CD4-positive, alpha-beta memory T cell (primary cell): ENCODE data around the gene GNA15. TPM values are rescaled to one million over a fixed set of nuclear protein-coding genes. Genes with fewer than 3 reads are reported as not detected.

Experiments
- CTCF ChIA-PET: fragments of 350-600 bp; sonication (Branson Sonifier 250); formaldehyde crosslinking; loops from one replicate; lab custom pipeline; 2021; ENCODE audit warnings: inconsistent platforms; ENCODE audit not compliant: partially characterized antibody; lab: Charles Lee
- POLR2A ChIA-PET: fragments of 350-600 bp; sonication (Branson Sonifier 250); formaldehyde crosslinking; loops from one replicate; lab custom pipeline; 2021; ENCODE audit not compliant: partially characterized antibody; lab: Charles Lee
- DNase-seq, 5 donors: peaks; one replicate each; pipeline versions ENCODE4 v3.0.0 to v3.0.0-alpha.2; 2020 to 2022; ENCODE audit warnings: mixed read lengths in 1 of 5
- H3K27ac ChIP-seq: one replicate; pipeline ENCODE4 v1.7.0; 2013; ENCODE audit warnings: low read depth, low read length
- H3K27me3 ChIP-seq: 2 replicates; pipeline ENCODE4 v1.7.0; 2013; ENCODE audit warnings: mild to moderate bottlenecking, low read length, moderate library complexity; ENCODE audit not compliant: insufficient read depth
- H3K36me3 ChIP-seq: 2 replicates; pipeline ENCODE4 v1.7.0; 2013; ENCODE audit warnings: mild to moderate bottlenecking, low read length, moderate library complexity; ENCODE audit not compliant: insufficient read depth
- H3K4me1 ChIP-seq: 2 replicates; pipeline ENCODE4 v1.7.0; 2013; ENCODE audit warnings: mild to moderate bottlenecking, low read length, moderate library complexity; ENCODE audit not compliant: insufficient read depth
- H3K4me3 ChIP-seq, 2 donors: one replicate each; pipeline ENCODE4 v1.7.0; 2013; ENCODE audit warnings: low read length in 2 of 2, mild to moderate bottlenecking in 1 of 2
- H3K9me3 ChIP-seq, 2 donors: one replicate each; pipeline ENCODE4 v1.7.0; 2013; ENCODE audit warnings: low read length in 2 of 2, control low read depth in 1 of 2; ENCODE audit not compliant: control insufficient read depth in 1 of 2
- H3K27ac Mint-ChIP-seq, 7 donors: one replicate each; pipeline ENCODE4 v1.8.0; 2020 to 2021; ENCODE audit warnings: mixed read lengths in 7 of 7, mild to moderate bottlenecking in 6 of 7, inconsistent platforms in 3 of 7, moderate library complexity in 3 of 7
- H3K27me3 Mint-ChIP-seq, 2 donors: one replicate each; pipeline ENCODE4 v1.8.0; 2020 to 2021; ENCODE audit warnings: mixed read lengths in 2 of 2
- H3K36me3 Mint-ChIP-seq, 2 donors: one replicate each; pipeline ENCODE4 v1.8.0; 2020 to 2021; ENCODE audit warnings: mixed read lengths in 2 of 2, inconsistent platforms in 1 of 2, mild to moderate bottlenecking in 1 of 2
- H3K4me1 Mint-ChIP-seq, 4 donors: one replicate each; pipeline ENCODE4 v1.8.0; 2020 to 2021; ENCODE audit warnings: mixed read lengths in 4 of 4, mild to moderate bottlenecking in 1 of 4
- H3K4me3 Mint-ChIP-seq, 8 donors: one replicate each; pipeline ENCODE4 v1.8.0; 2020 to 2021; ENCODE audit warnings: mixed read lengths in 8 of 8, mild to moderate bottlenecking in 7 of 8, moderate library complexity in 6 of 8, inconsistent platforms in 3 of 8
- H3K9me3 Mint-ChIP-seq, 8 donors: one replicate each; pipeline ENCODE4 v1.8.0; 2020 to 2021; ENCODE audit warnings: mixed read lengths in 8 of 8, mild to moderate bottlenecking in 5 of 8, inconsistent platforms in 3 of 8, moderate library complexity in 1 of 8
- intact Hi-C: fragments of 100-400 bp; cut with micrococcal nuclease; formaldehyde crosslinking; loops from one replicate; pipeline ENCODE4 v1.15.1; 2023
- polyA plus RNA-seq, 2 donors: library from polyadenylated mRNA; unstranded; fragments of 300-500 nt; fragmentation: Illumina TruSeq; gene quantifications; one replicate each; pipeline ENCODE4 v1.2.3, GENCODE V29; 2021
- total RNA-seq, 2 experiments: library from RNA; stranded (reverse); gene quantifications; one replicate each; pipeline ENCODE4 v1.2.3, GENCODE V29; 2021

The GNA15 gene
- total and polyA plus RNA-seq, 4 experiments from 2014 or later = 2.5 to 4.8 (median 3.5) TPM

- H3K4me3 Mint-ChIP-seq = peak overlapping the region; percentile 84 to 93 (median 88)
- ChIA-PET CTCF (interaction anchor here (0.5 kb wide), 1 partner anchor 17 kb away, joined by 4 read pairs; no protein-coding TSS in a partner anchor), POLR2A (interaction anchor here (1.4 to 2.9 kb wide), 10 partner anchors 10 to 285 kb away, joined by 4 to 24 read pairs (median 6); partner anchors contain the start of genes TLE5 and ZNF57)
- H3K4me3 ChIP-seq = peak overlapping the region; percentile 57 to 88
- H3K4me1 ChIP-seq = peaks cover 70% of the 10 kb centered on the region
- H3K27ac ChIP-seq = peak overlapping the region; percentile 45
- no peaks in the 10 kb centered on the region for H3K9me3 ChIP-seq
- intact Hi-C loops = loop anchor here (5.0 kb wide), 1 partner anchor 149 kb away; no protein-coding TSS in a partner anchor
- peaks cover 8% of the 10 kb centered on the region for H3K36me3 ChIP-seq
- peak overlapping the region in 4 of 7 donors; percentile 67 to 94 (median 84) for H3K27ac Mint-ChIP-seq
- H3K36me3 Mint-ChIP-seq = peaks cover 17 to 33% of the 10 kb centered on the region in 2 donors
- DNase-seq = peak in 1 of 5 donors; percentile 36
- H3K27me3 ChIP-seq = no peaks in the 10 kb centered on the region
- H3K27me3 Mint-ChIP-seq = no peaks in the 10 kb centered on the region
- H3K4me1 Mint-ChIP-seq = peaks cover 36 to 63% (median 54%) of the 10 kb centered on the region in 4 donors
- no peaks in the 10 kb centered on the region for H3K9me3 Mint-ChIP-seq
Measured at GRCh38 chr19:3186160-3186688, 50.4 kb downstream of the GNA15 start.

GRCh38 chr19:3186891-3187661 is 51.2 kb downstream of the GNA15 start:
- H3K4me1 Mint-ChIP-seq = peaks cover 37 to 63% (median 53%) of the 10 kb centered on the region in 4 donors
- Histone ChIP-seq H3K4me1 (peaks cover 63% of the 10 kb centered on the region), H3K4me3 (peak overlapping the region; percentile 57 to 88), H3K27me3 (no peaks in the 10 kb centered on the region), H3K9me3 (no peaks in the 10 kb centered on the region), H3K36me3 (peaks cover 8% of the 10 kb centered on the region), H3K27ac (peak overlapping the region; percentile 45)
- peak overlapping the region; percentile 57 to 94 (median 73) for H3K27ac Mint-ChIP-seq
- DNase-seq = no peak
- H3K36me3 Mint-ChIP-seq = peaks cover 13 to 30% of the 10 kb centered on the region in 2 donors
- no peaks in the 10 kb centered on the region for H3K27me3 Mint-ChIP-seq
- intact Hi-C loops = loop anchor here (5.0 kb wide), 1 partner anchor 150 kb away; no protein-coding TSS in a partner anchor
- no peaks in the 10 kb centered on the region for H3K9me3 Mint-ChIP-seq
- H3K4me3 Mint-ChIP-seq = peak overlapping the region; percentile 84 to 91 (median 87)
- ChIA-PET POLR2A (interaction anchor here (0.5 to 2.1 kb wide), 7 partner anchors 8 to 286 kb away, joined by 3 to 23 read pairs (median 4); partner anchors contain the start of genes S1PR4 and ZNF57), CTCF (interaction anchor here (0.6 to 1.4 kb wide), 2 partner anchors 83 to 256 kb away, joined by 3 read pairs; no protein-coding TSS in a partner anchor)

GRCh38 chr19:3187662-3188511 is 52.1 kb downstream of the GNA15 start:
- H3K27ac Mint-ChIP-seq = peak overlapping the region in 4 of 7 donors; percentile 9 to 77 (median 36)
- peaks cover 36 to 59% (median 49%) of the 10 kb centered on the region in 4 donors for H3K4me1 Mint-ChIP-seq
- Histone ChIP-seq H3K27me3 (no peaks in the 10 kb centered on the region), H3K36me3 (peaks cover 8% of the 10 kb centered on the region), H3K4me3 (no peak overlapping the region), H3K4me1 (peaks cover 57% of the 10 kb centered on the region), H3K9me3 (no peaks in the 10 kb centered on the region), H3K27ac (no peak overlapping the region)
- no peaks in the 10 kb centered on the region for H3K27me3 Mint-ChIP-seq
- H3K36me3 Mint-ChIP-seq = peaks cover 10 to 27% of the 10 kb centered on the region in 2 donors
- no peak for DNase-seq
- intact Hi-C loops = loop anchor here (5.0 kb wide), 1 partner anchor 151 kb away; no protein-coding TSS in a partner anchor
- peak overlapping the region in 7 of 8 donors; percentile 53 to 90 (median 74) for H3K4me3 Mint-ChIP-seq
- CTCF ChIA-PET = interaction anchor here (1.4 kb wide), 1 partner anchor 84 kb away, joined by 3 read pairs; no protein-coding TSS in a partner anchor
- POLR2A ChIA-PET = interaction anchor here (0.9 to 1.9 kb wide), 3 partner anchors 9 to 56 kb away, joined by 3 to 6 read pairs (median 3); partner anchors contain the start of gene S1PR4
- H3K9me3 Mint-ChIP-seq = no peaks in the 10 kb centered on the region

- Mint-ChIP-seq H3K27me3 (no peaks in the 10 kb centered on the region), H3K36me3 (peaks cover 10 to 26% of the 10 kb centered on the region in 2 donors), H3K4me3 (peak overlapping the region; percentile 18 to 78 (median 61)), H3K9me3 (no peaks in the 10 kb centered on the region), H3K4me1 (peaks cover 31 to 51% (median 44%) of the 10 kb centered on the region in 4 donors), H3K27ac (peak overlapping the region in 5 of 7 donors; percentile 12 to 77 (median 57))
- CTCF ChIA-PET = interaction anchor here (0.9 kb wide), 1 partner anchor 25 kb away, joined by 3 read pairs; no protein-coding TSS in a partner anchor
- no peak overlapping the region for H3K27ac ChIP-seq
- DNase-seq = no peak
- H3K36me3 ChIP-seq = peaks cover 4% of the 10 kb centered on the region
- no peaks in the 10 kb centered on the region for H3K27me3 ChIP-seq
- intact Hi-C loops = loop anchor here (5.0 kb wide), 1 partner anchor 152 kb away; no protein-coding TSS in a partner anchor
- peaks cover 47% of the 10 kb centered on the region for H3K4me1 ChIP-seq
- no peak overlapping the region for H3K4me3 ChIP-seq
- H3K9me3 ChIP-seq = no peaks in the 10 kb centered on the region
- POLR2A ChIA-PET = interaction anchor here (0.8 to 1.1 kb wide), 3 partner anchors 10 to 12 kb away, joined by 3 read pairs; partner anchors contain the start of gene S1PR4
Measured at GRCh38 chr19:3188627-3189596, 53.1 kb downstream of the GNA15 start.

GRCh38 chr19:3189702-3190469 is 54.1 kb downstream of the GNA15 start:
- Histone ChIP-seq H3K27ac (no peak overlapping the region), H3K27me3 (no peaks in the 10 kb centered on the region), H3K36me3 (no peaks in the 10 kb centered on the region), H3K4me1 (peaks cover 37% of the 10 kb centered on the region), H3K9me3 (no peaks in the 10 kb centered on the region), H3K4me3 (no peak overlapping the region)
- POLR2A ChIA-PET = interaction anchor here (0.8 to 1.8 kb wide), 4 partner anchors 9 to 13 kb away, joined by 3 to 4 read pairs (median 3); partner anchors contain the start of gene S1PR4
- peaks cover 22 to 41% (median 35%) of the 10 kb centered on the region in 4 donors for H3K4me1 Mint-ChIP-seq
- no peak overlapping the region for H3K27ac Mint-ChIP-seq
- H3K4me3 Mint-ChIP-seq = no peak overlapping the region
- peaks cover 13 to 25% of the 10 kb centered on the region in 2 donors for H3K36me3 Mint-ChIP-seq
- intact Hi-C loops = loop anchor here (5.0 kb wide), 1 partner anchor 153 kb away; no protein-coding TSS in a partner anchor
- CTCF ChIA-PET = interaction anchor here (0.9 kb wide), 1 partner anchor 26 kb away, joined by 3 read pairs; no protein-coding TSS in a partner anchor
- no peaks in the 10 kb centered on the region for H3K9me3 Mint-ChIP-seq
- no peaks in the 10 kb centered on the region for H3K27me3 Mint-ChIP-seq
- no peak for DNase-seq
